H1 (cell line): Measurements from ENCODE around the gene EVI2B. TPM values are rescaled to one million over a fixed set of nuclear protein-coding genes. Genes with fewer than 3 reads are reported as not detected.

ENCODE experiments used
- CTCF ChIA-PET: fragments of 300-600 bp; sonication (Branson Sonifier 250); formaldehyde crosslinking; loops from one replicate; lab custom pipeline; 2021; ENCODE audit not compliant: partially characterized antibody; lab: Charles Lee
- POLR2A ChIA-PET: fragments of 300-600 bp; sonication (Branson Sonifier 250); formaldehyde crosslinking; loops from one replicate; lab custom pipeline; 2021; ENCODE audit warnings: inconsistent platforms; ENCODE audit not compliant: partially characterized antibody; lab: Charles Lee
- DNase-seq, 2 experiments: peaks; one replicate each; pipeline versions ENCODE4 v3.0.0 to v3.0.0-alpha.2; 2010 to 2022; ENCODE audit warnings: low spot score in 2 of 2, low read depth in 1 of 2, mixed read lengths in 1 of 2
- FAIRE-seq: peaks from 2 replicates; lab custom pipeline; 2011; peaks lifted over from hg19 to GRCh38; lab: Jason Lieb, UNC
- H2AFZ ChIP-seq: 2 replicates; pipeline ENCODE4 v1.8.1; 2012; ENCODE audit warnings: low read length, inconsistent platforms
- H2AK5ac ChIP-seq: 2 replicates; pipeline ENCODE4 v1.6.1; 2013; ENCODE audit warnings: low read depth, low read length
- H2BK120ac ChIP-seq: replicated peaks from 2 replicates; pipeline ENCODE3; 2013; ENCODE audit warnings: low read depth, low read length, inconsistent platforms
- H2BK12ac ChIP-seq: 2 replicates; pipeline ENCODE4 v1.6.1; 2013; ENCODE audit warnings: low read depth, low read length
- H2BK15ac ChIP-seq: 2 replicates; pipeline ENCODE4 v1.6.1; 2013; ENCODE audit warnings: low read length
- H2BK20ac ChIP-seq: 2 replicates; pipeline ENCODE4 v1.6.1; 2013; ENCODE audit warnings: low read length
- H2BK5ac ChIP-seq: 2 replicates; pipeline ENCODE4 v1.6.1; 2013; ENCODE audit warnings: low read depth, low read length
- H3K14ac ChIP-seq: 2 replicates; pipeline ENCODE4 v1.6.1; 2013; ENCODE audit warnings: inconsistent platforms; ENCODE audit not compliant: insufficient read length
- H3K18ac ChIP-seq: 2 replicates; pipeline ENCODE4 v1.6.1; 2013; ENCODE audit warnings: low read length; ENCODE audit errors: extremely low read depth
- H3K23ac ChIP-seq: 2 replicates; pipeline ENCODE4 v1.6.1; 2013; ENCODE audit warnings: inconsistent platforms; ENCODE audit not compliant: insufficient read length
- H3K23me2 ChIP-seq: 2 replicates; pipeline ENCODE4 v1.6.1; 2013; ENCODE audit warnings: low read depth, low read length
- H3K27ac ChIP-seq: 2 replicates; pipeline ENCODE4 v1.6.1; 2011; ENCODE audit warnings: low read depth, low read length, inconsistent platforms
- H3K27me3 ChIP-seq, 4 experiments: replicated peaks in 1 of 4; 1 replicate in 1 of 4; 2 replicates in 3 of 4; pipeline versions ENCODE4 v1.6.1 to v1.8.1; 2011 to 2013; ENCODE audit warnings: low read length in 3 of 4, mild to moderate bottlenecking in 3 of 4, inconsistent platforms in 2 of 4, mixed read lengths in 2 of 4, moderate library complexity in 1 of 4; ENCODE audit not compliant: control insufficient read depth in 3 of 4, insufficient read depth in 3 of 4; ENCODE audit errors: extremely low read depth in 1 of 4
- H3K36me3 ChIP-seq, 4 experiments: 2 replicates each; pipeline versions ENCODE4 v1.6.1 to v1.8.1; 2011 to 2013; ENCODE audit warnings: mild to moderate bottlenecking in 4 of 4, low read length in 3 of 4, moderate library complexity in 2 of 4, control low read depth in 1 of 4, inconsistent platforms in 1 of 4; ENCODE audit not compliant: insufficient read depth in 4 of 4, control insufficient read depth in 2 of 4
- H3K4ac ChIP-seq: replicated peaks from 2 replicates; pipeline ENCODE3; 2013; ENCODE audit warnings: low read length, low read depth, mixed read lengths, inconsistent platforms; ENCODE audit not compliant: insufficient read length
- H3K4me1 ChIP-seq, 4 experiments: replicated peaks in 1 of 4; 1 replicate in 1 of 4; 2 replicates in 3 of 4; pipeline versions ENCODE4 v1.6.1 to v1.8.1; 2011 to 2013; ENCODE audit warnings: low read length in 3 of 4, inconsistent platforms in 2 of 4, mixed read lengths in 1 of 4; ENCODE audit not compliant: insufficient read depth in 4 of 4, control insufficient read depth in 3 of 4
- H3K4me2 ChIP-seq, 2 experiments: 2 replicates each; pipeline versions ENCODE4 v1.6.1 to v1.8.1; 2011 to 2013; ENCODE audit warnings: low read depth in 2 of 2, low read length in 2 of 2, control low read depth in 1 of 2, inconsistent platforms in 1 of 2, mild to moderate bottlenecking in 1 of 2; ENCODE audit not compliant: insufficient read depth in 1 of 2
- H3K4me3 ChIP-seq, 4 experiments: fragments of 200-600, 300-600 bp in 1 of 4; sonication (generic), shearing (Covaris generic), sonication (Bioruptor Twin) in 1 of 4; 2 replicates each; pipeline versions ENCODE4 v1.5.1 to v1.8.1; 2011 to 2016; ENCODE audit warnings: low read length in 4 of 4, low read depth in 3 of 4, control low read depth in 2 of 4, inconsistent platforms in 2 of 4, mild to moderate bottlenecking in 2 of 4, mixed read lengths in 1 of 4, moderate library complexity in 1 of 4; ENCODE audit not compliant: insufficient read depth in 2 of 4; ENCODE audit errors: extremely low read depth in 1 of 4
- H3K56ac ChIP-seq: replicated peaks from 2 replicates; pipeline ENCODE3; 2013; ENCODE audit warnings: low read depth, mild to moderate bottlenecking, mixed read lengths, low read length, inconsistent platforms; ENCODE audit not compliant: insufficient read length
- H3K79me1 ChIP-seq: 2 replicates; pipeline ENCODE4 v1.6.1; 2013; ENCODE audit warnings: low read depth, low read length, control low read depth
- H3K79me2 ChIP-seq, 2 experiments: 2 replicates each; pipeline versions ENCODE4 v1.6.1 to v1.8.1; 2012 to 2013; ENCODE audit warnings: low read length in 2 of 2, mild to moderate bottlenecking in 2 of 2, inconsistent platforms in 1 of 2; ENCODE audit not compliant: insufficient read depth in 2 of 2, control insufficient read depth in 1 of 2
- H3K9ac ChIP-seq, 4 experiments: replicated peaks in 1 of 4; 1 replicate in 1 of 4; 2 replicates in 3 of 4; pipeline versions ENCODE4 v1.6.1 to v1.8.1; 2011 to 2013; ENCODE audit warnings: low read depth in 3 of 4, low read length in 3 of 4, control low read depth in 2 of 4, mild to moderate bottlenecking in 2 of 4, moderate library complexity in 2 of 4, inconsistent platforms in 1 of 4; ENCODE audit errors: extremely low read depth in 1 of 4
- H3K9me3 ChIP-seq, 2 experiments: 2 replicates each; pipeline versions ENCODE4 v1.6.1 to v1.8.1; 2012 to 2013; ENCODE audit warnings: mild to moderate bottlenecking in 2 of 2, moderate library complexity in 2 of 2, control low read depth in 1 of 2, inconsistent platforms in 1 of 2, low read depth in 1 of 2, low read length in 1 of 2, mixed read lengths in 1 of 2; ENCODE audit not compliant: insufficient read depth in 2 of 2
- H4K20me1 ChIP-seq, 2 experiments: replicated peaks in 1 of 2; 2 replicates each; pipeline versions ENCODE3 to v1.8.1; 2011 to 2013; ENCODE audit warnings: inconsistent platforms in 2 of 2, low read length in 2 of 2, mild to moderate bottlenecking in 1 of 2; ENCODE audit not compliant: insufficient read depth in 2 of 2, control insufficient read depth in 1 of 2
- H4K5ac ChIP-seq: 2 replicates; pipeline ENCODE4 v1.6.1; 2013; ENCODE audit warnings: low read length, low read depth, mixed read lengths, inconsistent platforms; ENCODE audit not compliant: insufficient read length
- H4K8ac ChIP-seq: 2 replicates; pipeline ENCODE4 v1.8.0; 2013; ENCODE audit warnings: mild to moderate bottlenecking, moderate library complexity, low read length, inconsistent platforms; ENCODE audit not compliant: insufficient read depth; ENCODE audit errors: extremely low read depth
- H4K91ac ChIP-seq: replicated peaks from 2 replicates; pipeline ENCODE3; 2013; ENCODE audit warnings: low read length, mixed read lengths, inconsistent platforms; ENCODE audit not compliant: insufficient read length
- ATF3 ChIP-seq: IDR thresholded peaks from 2 replicates; pipeline ENCODE4 v1.6.1; 2011; ENCODE audit warnings: low read depth, mild to moderate bottlenecking, low read length; ENCODE audit not compliant: insufficient read depth
- BACH1 ChIP-seq: IDR thresholded peaks from 2 replicates; pipeline ENCODE4 v1.6.1; 2012; ENCODE audit warnings: low read length, improper control_type of control experiment
- CEBPB ChIP-seq: IDR thresholded peaks from 2 replicates; pipeline ENCODE4 v1.6.1; 2012; ENCODE audit warnings: low read depth, low read length
- CTCF ChIP-seq, 3 experiments: IDR thresholded peaks; 1 replicate in 2 of 3; 2 replicates in 1 of 3; pipeline versions ENCODE4 v1.5.1 to v1.6.1; 2011; ENCODE audit warnings: low read length in 3 of 3, mild to moderate bottlenecking in 3 of 3, inconsistent platforms in 2 of 3, low read depth in 1 of 3, moderate library complexity in 1 of 3; ENCODE audit not compliant: insufficient read depth in 1 of 3; ENCODE audit errors: control extremely low read depth in 1 of 3
- E2F6 ChIP-seq: IDR thresholded peaks from 2 replicates; pipeline ENCODE4 v1.6.1; 2012; ENCODE audit warnings: inconsistent platforms
- KDM5A ChIP-seq: fragments of 200-600 bp; IDR thresholded peaks from 2 replicates; pipeline ENCODE4 v1.7.1; 2012; ENCODE audit warnings: mild to moderate bottlenecking, low read length, inconsistent platforms, mixed read lengths
- MAFK ChIP-seq: IDR thresholded peaks from 2 replicates; pipeline ENCODE4 v1.6.1; 2012; ENCODE audit warnings: low read depth, mild to moderate bottlenecking, improper control_type of control experiment, low read length
- RBBP5 ChIP-seq: IDR thresholded peaks from 2 replicates; pipeline ENCODE4 v1.7.1; 2012; ENCODE audit warnings: low read depth, mild to moderate bottlenecking, inconsistent platforms, low read length, moderate library complexity, borderline replicate concordance
- RNF2 ChIP-seq: fragments of 200-900, 300-1000 bp; sonication (generic); IDR thresholded peaks from 2 replicates; pipeline ENCODE4 v1.7.1; 2016; ENCODE audit warnings: borderline replicate concordance, low read depth, mild to moderate bottlenecking, antibody characterized with exemption, low read length; ENCODE audit not compliant: poor library complexity, severe bottlenecking; ENCODE audit errors: missing control alignments
- RXRA ChIP-seq: IDR thresholded peaks from 2 replicates; pipeline ENCODE4 v1.6.1; 2011; ENCODE audit warnings: low read depth, mild to moderate bottlenecking, low read length, moderate library complexity; ENCODE audit not compliant: insufficient read depth
- SRF ChIP-seq: IDR thresholded peaks from 2 replicates; pipeline ENCODE4 v1.6.1; 2011; ENCODE audit warnings: mild to moderate bottlenecking, low read depth, low read length, moderate library complexity
- WGBS, 2 experiments: shearing (Covaris generic) in 1 of 2; methylation state at CpG; one replicate each; pipeline versions ENCODE4 v1.1.6 to v1.1.7; 2013 to 2015; ENCODE audit warnings: low lambda C conversion rate in 2 of 2, mixed read lengths in 2 of 2, inconsistent platforms in 1 of 2, low coverage in 1 of 2, missing lambda C conversion rate in 1 of 2; ENCODE audit not compliant: insufficient replicate concordance in 2 of 2, insufficient coverage in 1 of 2, insufficient read length in 1 of 2; ENCODE audit errors: extremely low coverage in 1 of 2, missing lambda C conversion rate in 1 of 2; 5-methylcytosine and 5-hydroxymethylcytosine counted together
- polyA plus RNA-seq, 7 experiments: library from polyadenylated mRNA; depleted of rRNA in 3 of 7; stranded (reverse) in 5 of 7; unstranded in 2 of 7; fragments of >200 nt in 5 of 7; fragments of 200-250 nt in 2 of 7; gene quantifications; 1 replicate in 5 of 7; 2 replicates in 1 of 7; 4 replicates in 1 of 7; pipeline versions ENCODE4 v1.2.1 to v1.2.3, GENCODE V29; 2011 to 2013; ENCODE audit warnings: missing spikeins in 2 of 7, mixed read lengths in 2 of 7
- total RNA-seq: library from RNA; stranded (reverse); fragmentation: NEBNext Ultra II Directional; extraction: Animal tissue kit (Norgen Biotek cat#: 25700); gene quantifications from 2 replicates; pipeline ENCODE4 v1.2.1, GENCODE V29; 2021

EVI2B gene
- total and polyA plus RNA-seq, 2 of the 8 experiments (the other 6 are each of a cell fraction or from before 2014, with no cell fraction given) = not detected

GRCh38 chr17:31314782-31315100 lies 887 bp upstream of the EVI2B start:
- ChIA-PET POLR2A (no interaction called here), CTCF (no interaction called here)
- H3K9me3 ChIP-seq = no peaks in the 10 kb centered on the region
- TF ChIP-seq BACH1 (no peak), ATF3 (no peak), MAFK (no peak), RNF2 (no peak), RBBP5 (no peak), RXRA (no peak), CEBPB (no peak), E2F6 (no peak), CTCF (IDR thresholded peaks at IDR 0.05; ENCODE audit: control extremely low read depth in 1 of 3, insufficient read depth in 1 of 3, low read depth in 1 of 3, low read length in 3 of 3) (no peak), SRF (no peak), KDM5A (no peak)

More at GRCh38 chr17:31314782-31315100, 887 bp upstream of the EVI2B start:
- Histone ChIP-seq H3K79me2 (no peaks in the 10 kb centered on the region), H3K27me3 (no peaks in the 10 kb centered on the region), H3K23ac (no peak overlapping the region), H3K27ac (no peak overlapping the region), H3K4me1 (0 out of 7 replicates have a peak, but pooled peaks cover 0 to 4% (median 0%) of the 10 kb centered on the region in 4 experiments), H3K4ac (no peak overlapping the region), H2BK5ac (no peak overlapping the region), H2BK12ac (no peak overlapping the region), H3K18ac (no peak overlapping the region), H3K14ac (no peak overlapping the region), H2BK20ac (no peak overlapping the region), H2AFZ (no peak overlapping the region), H4K5ac (no peak overlapping the region), H4K91ac (no peak overlapping the region), H3K56ac (no peak overlapping the region), H3K79me1 (no peaks in the 10 kb centered on the region), H2BK120ac (no peak overlapping the region), H4K20me1 (no peaks in the 10 kb centered on the region), H2AK5ac (no peak overlapping the region), H3K36me3 (no peaks in the 10 kb centered on the region), H3K23me2 (no peaks in the 10 kb centered on the region), H3K4me2 (no peak overlapping the region), H3K4me3 (no peak overlapping the region), H3K9ac (no peak overlapping the region), H2BK15ac (no peak overlapping the region), H4K8ac (no peak overlapping the region; the same call in 1 of the 2 replicates)
- DNase-seq (no peak), FAIRE-seq (no peak)
- WGBS, 2 experiments = 95% methylated on average over 3 of the region's 3 CpGs; no CpG with 5 or more reads in 1 of the 2 experiments
